ENCODE results near the gene MN1.

MN1 gene

DNA sequence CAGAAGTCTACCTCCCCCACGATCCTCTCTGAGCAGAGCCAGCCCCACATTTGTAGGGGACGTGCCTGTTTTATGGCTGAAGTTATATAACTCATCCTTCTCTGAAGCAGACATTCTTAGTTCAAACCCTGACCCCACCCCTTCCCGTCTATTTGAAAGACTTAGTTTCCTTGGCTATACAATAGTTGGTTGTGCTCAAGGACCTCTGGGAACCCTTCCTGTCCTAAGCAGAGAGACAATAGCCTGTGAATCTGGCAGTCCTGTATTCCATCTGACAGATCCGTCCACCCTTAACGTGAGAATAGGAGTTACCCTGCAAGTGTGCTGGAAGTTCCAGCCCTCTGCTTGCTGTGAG, 75.2 kb downstream of the MN1 start:
- TF ChIP-seq, protein P1, sequence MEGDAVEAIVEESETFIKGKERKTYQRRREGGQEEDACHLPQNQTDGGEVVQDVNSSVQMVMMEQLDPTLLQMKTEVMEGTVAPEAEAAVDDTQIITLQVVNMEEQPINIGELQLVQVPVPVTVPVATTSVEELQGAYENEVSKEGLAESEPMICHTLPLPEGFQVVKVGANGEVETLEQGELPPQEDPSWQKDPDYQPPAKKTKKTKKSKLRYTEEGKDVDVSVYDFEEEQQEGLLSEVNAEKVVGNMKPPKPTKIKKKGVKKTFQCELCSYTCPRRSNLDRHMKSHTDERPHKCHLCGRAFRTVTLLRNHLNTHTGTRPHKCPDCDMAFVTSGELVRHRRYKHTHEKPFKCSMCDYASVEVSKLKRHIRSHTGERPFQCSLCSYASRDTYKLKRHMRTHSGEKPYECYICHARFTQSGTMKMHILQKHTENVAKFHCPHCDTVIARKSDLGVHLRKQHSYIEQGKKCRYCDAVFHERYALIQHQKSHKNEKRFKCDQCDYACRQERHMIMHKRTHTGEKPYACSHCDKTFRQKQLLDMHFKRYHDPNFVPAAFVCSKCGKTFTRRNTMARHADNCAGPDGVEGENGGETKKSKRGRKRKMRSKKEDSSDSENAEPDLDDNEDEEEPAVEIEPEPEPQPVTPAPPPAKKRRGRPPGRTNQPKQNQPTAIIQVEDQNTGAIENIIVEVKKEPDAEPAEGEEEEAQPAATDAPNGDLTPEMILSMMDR (IDR thresholded peaks at IDR 0.05; ENCODE audit: low read length, missing control alignments) = no peak
- DNase-seq (ENCODE audit: low read depth) = no peak
- no peak overlapping the region for H3K4me3 ChIP-seq (replicated peaks; ENCODE audit: low read depth, low read length)

DNA sequence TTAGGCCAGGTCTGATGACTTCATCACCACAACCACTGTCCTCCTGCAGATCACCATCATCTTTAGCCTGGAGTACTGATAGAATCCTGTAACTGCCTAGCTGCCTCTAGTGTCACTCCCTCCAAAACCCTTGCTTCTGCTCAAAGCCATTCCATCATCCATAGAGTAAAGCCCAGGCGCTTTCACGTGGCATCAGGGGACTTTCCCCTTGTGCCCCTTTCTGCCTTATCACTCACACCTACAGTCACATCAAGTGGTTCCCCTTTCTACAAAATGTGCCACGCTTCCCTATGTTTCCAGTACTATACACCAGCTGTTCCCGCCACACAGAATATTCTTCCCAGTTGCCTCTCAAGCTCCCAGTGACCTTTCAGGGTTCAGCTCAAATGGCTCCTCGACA, 75.9 kb downstream of the MN1 start:
- TF ChIP-seq, protein P1 (IDR thresholded peaks at IDR 0.05; ENCODE audit: low read length, missing control alignments) = no peak
- DNase-seq (ENCODE audit: low read depth) = no peak

DNA sequence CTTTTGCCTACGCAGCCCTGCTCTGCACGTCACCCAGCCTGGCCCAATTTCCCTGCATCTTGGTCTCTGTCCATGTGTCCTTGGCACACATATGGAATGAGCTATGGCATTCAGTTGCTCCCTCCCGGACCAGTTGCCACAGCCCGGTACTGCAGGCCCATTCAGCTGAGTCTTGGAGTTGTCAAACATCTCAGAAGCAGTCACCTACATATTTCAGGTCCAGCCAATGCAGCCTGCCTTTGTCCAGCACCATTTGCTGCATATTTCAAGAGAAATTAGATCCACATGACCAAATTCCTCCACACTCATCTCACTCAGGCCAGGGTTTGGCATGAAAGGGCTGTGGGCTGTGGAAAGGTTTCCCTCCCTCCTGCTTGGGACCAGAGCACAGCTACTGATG, 76.8 kb downstream of the MN1 start:
- TF ChIP-seq, protein P1 (IDR thresholded peaks at IDR 0.05; ENCODE audit: low read length, missing control alignments) = no peak
- DNase-seq (ENCODE audit: low read depth) = no peak
- H3K4me3 ChIP-seq (replicated peaks; ENCODE audit: low read depth, low read length) = no peak overlapping the region

More for the DNA sequence above, 75.9 kb downstream of the MN1 start:
- H3K4me3 ChIP-seq (replicated peaks; ENCODE audit: low read depth, low read length) = no peak overlapping the region

DNA sequence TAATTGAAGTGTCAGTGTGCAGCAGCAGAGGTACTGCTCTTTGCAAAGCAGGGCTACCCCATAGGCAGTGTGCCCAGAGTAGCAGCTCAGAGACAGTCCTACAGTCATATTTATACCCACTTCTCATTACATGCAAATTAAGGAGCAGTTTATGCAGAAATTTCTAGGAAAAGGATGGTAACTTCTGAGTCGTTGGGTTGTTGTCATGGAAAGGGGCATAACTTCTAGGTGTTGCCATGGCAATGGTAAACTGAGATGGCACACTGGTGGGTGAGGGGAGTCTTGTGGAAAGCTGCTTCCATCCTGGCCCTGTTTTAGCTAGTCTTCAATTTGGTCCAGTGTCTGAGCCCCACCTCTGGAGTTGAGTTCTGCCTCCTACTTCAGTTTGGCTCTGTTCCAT, 77.4 kb downstream of the MN1 start:
- no peak overlapping the region for H3K4me3 ChIP-seq (replicated peaks; ENCODE audit: low read depth, low read length)
- TF ChIP-seq, protein P1 (IDR thresholded peaks at IDR 0.05; ENCODE audit: low read length, missing control alignments) = no peak
- DNase-seq (ENCODE audit: low read depth) = peak; percentile 20

DNA sequence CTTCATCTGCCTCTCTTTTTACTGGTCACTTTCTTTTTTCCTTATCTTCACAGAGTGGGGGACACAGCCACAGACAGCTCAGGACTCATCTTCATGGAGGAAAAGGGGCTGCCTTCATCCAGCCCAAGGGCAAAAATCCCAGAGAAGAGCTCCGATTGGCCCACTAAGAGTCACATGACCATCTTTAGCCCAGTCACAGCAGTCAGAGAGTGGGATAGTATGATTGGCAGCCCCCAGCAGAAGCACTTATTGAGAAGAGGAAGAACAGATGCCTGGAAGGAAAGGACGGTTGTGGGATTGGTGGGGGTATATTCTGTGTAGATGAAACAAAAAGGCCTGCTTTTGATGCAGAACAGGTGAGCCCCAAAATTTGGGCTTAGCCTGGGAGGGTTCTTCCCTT, 77.8 kb downstream of the MN1 start:
- H3K4me3 ChIP-seq (replicated peaks; ENCODE audit: low read depth, low read length) = no peak overlapping the region
- TF ChIP-seq, protein P1 (IDR thresholded peaks at IDR 0.05; ENCODE audit: low read length, missing control alignments) = no peak
- DNase-seq (ENCODE audit: low read depth) = no peak

DNA sequence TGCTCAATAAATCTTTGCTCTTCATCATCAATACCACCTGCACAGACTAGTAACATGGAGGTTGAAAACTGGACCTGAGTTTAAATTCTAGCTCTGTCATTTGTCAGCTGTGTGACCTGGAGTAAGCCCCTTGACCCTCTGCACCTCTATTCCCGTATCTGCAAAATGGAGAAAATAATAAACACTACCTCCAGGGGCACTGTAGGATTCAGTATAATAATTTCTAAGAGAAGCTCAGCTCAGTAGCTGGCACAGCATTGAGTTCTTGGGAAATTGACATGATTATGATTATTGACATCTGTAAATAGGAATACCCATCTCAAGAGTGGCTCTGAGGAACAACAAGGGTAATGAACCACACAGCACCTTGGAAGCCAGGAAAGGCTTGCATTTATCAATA, 78.4 kb downstream of the MN1 start:
- no peak for DNase-seq (ENCODE audit: low read depth)
- H3K4me3 ChIP-seq (replicated peaks; ENCODE audit: low read depth, low read length) = no peak overlapping the region
- TF ChIP-seq, protein P1 (IDR thresholded peaks at IDR 0.05; ENCODE audit: low read length, missing control alignments) = peak; percentile 23

DNA sequence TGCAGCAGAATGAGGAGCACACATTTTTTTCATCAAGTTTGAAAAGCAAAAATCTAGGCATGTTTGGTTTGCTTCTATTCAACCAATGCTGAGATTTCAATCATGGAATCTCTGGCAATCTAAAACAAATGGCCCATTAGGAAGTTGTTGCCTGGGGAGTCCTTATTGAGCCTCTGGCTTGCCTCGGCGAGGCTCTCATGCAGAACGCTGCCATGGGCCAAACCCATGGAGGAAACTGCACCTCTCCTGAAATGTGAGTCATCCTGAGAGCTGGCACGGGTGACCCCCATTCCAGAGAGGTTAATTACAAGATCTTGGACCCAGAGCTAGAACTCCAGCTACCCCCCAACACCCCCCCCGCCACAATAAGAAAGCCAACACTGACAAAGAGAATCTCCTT, 80.7 kb downstream of the MN1 start:
- no peak overlapping the region for H3K4me3 ChIP-seq (replicated peaks; ENCODE audit: low read depth, low read length)
- TF ChIP-seq, protein P1 (IDR thresholded peaks at IDR 0.05; ENCODE audit: low read length, missing control alignments) = no peak
- no peak for DNase-seq (ENCODE audit: low read depth)

All from fibroblast of pulmonary artery (primary cell).